GM12892 (cell line): ENCODE data around the gene SLC38A3.

ENCODE experiments used
- POLR2A ChIP-seq: IDR thresholded peaks from 2 replicates; pipeline ENCODE4 v1.6.1; 2011; ENCODE audit warnings: low read depth, low read length, control low read depth
- POLR2AphosphoS5 ChIP-seq: IDR thresholded peaks from 2 replicates; pipeline ENCODE4 v1.6.1; 2011; ENCODE audit warnings: low read depth, low read length, control low read depth

GRCh38 chr3:50155491-50155878 lies 49.6 kb upstream of the SLC38A3 start:
- TF ChIP-seq POLR2A (no peak), POLR2AphosphoS5 (no peak)
